Hepatic stellate cell (primary cell): ENCODE measurements around the gene MAPKAPK3.
"Not testable (repeated sequence)": the region's sequence is repeated elsewhere in the genome, so short reads cannot be mapped to it uniquely, and the experiment has no call there.

ENCODE experiments used
- DNase-seq: peaks from one replicate; pipeline ENCODE4 v3.0.0; 2011; ENCODE audit warnings: low spot score

The MAPKAPK3 gene

GRCh38 chr3:50656417-50657195, 39.7 kb downstream of the MAPKAPK3 start:
- no peak for DNase-seq

- no peak for DNase-seq
Observed at GRCh38 chr3:50657407-50657806, 40.5 kb downstream of the MAPKAPK3 start.

- no peak for DNase-seq
Observed at GRCh38 chr3:50657816-50658215, 40.9 kb downstream of the MAPKAPK3 start.

GRCh38 chr3:50658416-50658815, 41.5 kb downstream of the MAPKAPK3 start:
- DNase-seq, result no peak

- DNase-seq, result no peak
Observed at GRCh38 chr3:50658831-50659230, 41.9 kb downstream of the MAPKAPK3 start.

- DNase-seq, result no peak
Observed at GRCh38 chr3:50660386-50660785, 43.4 kb downstream of the MAPKAPK3 start.

GRCh38 chr3:50661321-50661837, 44.4 kb downstream of the MAPKAPK3 start:
- DNase-seq, result no peak

- no peak for DNase-seq
Observed at GRCh38 chr3:50662408-50662807, 45.5 kb downstream of the MAPKAPK3 start.

- no peak for DNase-seq
Observed at GRCh38 chr3:50665081-50665840, 48.3 kb downstream of the MAPKAPK3 start.

GRCh38 chr3:50665841-50666115, 48.8 kb downstream of the MAPKAPK3 start:
- not testable (repeated sequence) for DNase-seq

GRCh38 chr3:50666837-50667236, 49.9 kb downstream of the MAPKAPK3 start:
- DNase-seq, result no peak

- DNase-seq, result peak; percentile 70
Observed at GRCh38 chr3:50671331-50671730, 54.4 kb downstream of the MAPKAPK3 start.

- no peak for DNase-seq
Observed at GRCh38 chr3:50672656-50673055, 55.7 kb downstream of the MAPKAPK3 start.

- no peak for DNase-seq
Observed at GRCh38 chr3:50673931-50674330, 57.0 kb downstream of the MAPKAPK3 start.

GRCh38 chr3:50674349-50675178, 57.6 kb downstream of the MAPKAPK3 start, which contains the start of gene DOCK3:
DOCK3 (plus strand) TSS chr3:50674927; CDS start chr3:50675264, 337 bp downstream.
- DNase-seq, result peak; percentile 69

- DNase-seq, result no peak
Observed at GRCh38 chr3:50675179-50676030, 58.5 kb downstream of the MAPKAPK3 start.

GRCh38 chr3:50676031-50676705, 59.2 kb downstream of the MAPKAPK3 start:
- DNase-seq, result no peak

- DNase-seq, result no peak
Observed at GRCh38 chr3:50687127-50687751, 70.3 kb downstream of the MAPKAPK3 start.

GRCh38 chr3:50687916-50688315, 71.0 kb downstream of the MAPKAPK3 start:
- DNase-seq, result no peak

- DNase-seq, result not testable (repeated sequence)
Observed at GRCh38 chr3:50688602-50689001, 71.7 kb downstream of the MAPKAPK3 start.
